ENCODE measurements around the gene NCAPD2.

Gene NCAPD2

DNA sequence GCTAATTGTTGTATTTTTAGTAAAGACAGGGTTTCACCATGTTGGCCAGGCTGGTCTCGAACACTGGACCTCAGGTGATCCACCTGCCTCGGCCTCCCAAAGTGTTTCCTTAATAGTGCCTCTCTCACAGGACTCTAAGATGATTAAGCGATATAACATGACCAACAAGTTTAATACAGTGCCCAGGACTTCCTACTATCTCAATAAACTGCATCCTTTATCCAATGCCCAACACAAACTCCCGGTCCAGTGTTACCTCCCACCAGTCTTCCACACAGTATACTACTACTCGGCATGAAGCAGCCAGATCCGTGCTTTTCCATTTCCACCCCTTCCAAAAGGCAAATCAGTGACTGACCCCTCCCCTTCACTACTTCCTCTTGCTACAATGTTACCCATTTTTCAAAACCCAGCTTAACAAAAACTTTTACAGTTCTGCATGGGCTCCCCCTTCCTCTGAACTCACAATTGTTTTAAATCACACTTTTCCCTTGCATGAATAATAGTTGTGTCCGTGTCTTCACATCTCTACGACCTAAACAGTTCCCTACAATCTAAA lies 73.3 kb downstream of the NCAPD2 start:
- H3K4me1 ChIP-seq = peaks cover 3% of the 10 kb centered on the region
- H3K27ac ChIP-seq = no peak overlapping the region
- H3K79me2 ChIP-seq = peaks cover 8% of the 10 kb centered on the region
- no peak for TF ChIP-seq CTCF (IDR thresholded peaks at IDR 0.05)
- no peaks in the 10 kb centered on the region for H3K27me3 ChIP-seq (ENCODE audit: control insufficient read depth, insufficient read depth, low read length)
- H3K4me3 ChIP-seq (ENCODE audit: low read depth, low read length) = peak overlapping the region; percentile 65
- no peaks in the 10 kb centered on the region for H3K9me3 ChIP-seq (ENCODE audit: control insufficient read depth, low read length)
- H2AFZ ChIP-seq = no peak overlapping the region
- peak overlapping the region; percentile 89 for H3K4me2 ChIP-seq (ENCODE audit: low read length)
- no peak overlapping the region for H3K9ac ChIP-seq
- H3K36me3 ChIP-seq (ENCODE audit: control insufficient read depth, insufficient read depth, low read length) = no peaks in the 10 kb centered on the region

DNA sequence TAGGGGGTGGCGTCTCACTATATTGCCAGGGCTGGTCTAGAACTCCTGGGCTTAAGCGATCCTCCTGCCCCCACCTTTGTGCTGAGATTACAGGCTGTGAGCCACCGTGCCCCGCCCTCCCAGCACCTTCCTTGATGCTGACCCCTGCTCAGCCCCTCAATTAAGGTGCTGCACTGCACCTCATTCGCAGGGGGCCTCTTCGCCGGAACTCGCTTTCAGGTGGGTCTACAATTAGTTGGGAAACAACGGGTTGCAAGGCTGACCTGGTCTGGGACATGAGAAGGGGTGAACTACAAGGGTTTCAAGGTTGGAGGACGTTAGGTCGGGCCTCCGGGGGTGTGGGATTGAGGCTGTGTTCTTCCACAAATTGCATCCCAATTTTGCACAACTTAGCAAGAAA lies 75.4 kb downstream of the NCAPD2 start:
- Histone ChIP-seq H3K4me3 (ENCODE audit: low read depth, low read length) (no peak overlapping the region), H3K9me3 (ENCODE audit: control insufficient read depth, low read length) (no peaks in the 10 kb centered on the region), H3K36me3 (ENCODE audit: control insufficient read depth, insufficient read depth, low read length) (no peaks in the 10 kb centered on the region), H3K4me2 (ENCODE audit: low read length) (no peak overlapping the region), H3K27me3 (ENCODE audit: control insufficient read depth, insufficient read depth, low read length) (no peaks in the 10 kb centered on the region), H3K27ac (no peak overlapping the region), H3K9ac (no peak overlapping the region), H2AFZ (no peak overlapping the region), H3K4me1 (peaks cover 3% of the 10 kb centered on the region), H3K79me2 (no peaks in the 10 kb centered on the region)
- TF ChIP-seq CTCF (IDR thresholded peaks at IDR 0.05) = no peak

DNA sequence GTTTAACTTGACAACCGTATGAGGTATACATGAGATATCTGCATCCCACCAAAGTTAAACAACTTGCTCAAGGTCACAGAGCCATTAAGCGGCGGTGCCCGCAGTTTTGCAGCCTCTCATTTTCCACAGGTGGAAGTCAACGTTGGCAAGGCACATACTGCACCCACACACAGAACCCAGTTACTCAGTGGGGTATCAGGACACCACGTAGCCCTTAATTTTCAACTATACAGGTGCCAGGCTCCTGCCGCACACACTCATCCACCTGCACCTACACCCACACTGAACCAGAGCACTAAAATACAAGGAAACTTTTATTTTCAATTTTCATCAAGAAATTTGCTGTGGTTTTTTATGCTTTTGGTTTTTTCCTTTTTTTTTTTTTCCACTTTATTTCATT lies 75.9 kb downstream of the NCAPD2 start:
- Histone ChIP-seq H3K4me1 (peaks cover 3% of the 10 kb centered on the region), H2AFZ (no peak overlapping the region), H3K79me2 (no peaks in the 10 kb centered on the region), H3K4me2 (ENCODE audit: low read length) (no peak overlapping the region), H3K36me3 (ENCODE audit: control insufficient read depth, insufficient read depth, low read length) (no peaks in the 10 kb centered on the region), H3K9ac (no peak overlapping the region), H3K4me3 (ENCODE audit: low read depth, low read length) (no peak overlapping the region), H3K9me3 (ENCODE audit: control insufficient read depth, low read length) (no peaks in the 10 kb centered on the region), H3K27ac (no peak overlapping the region), H3K27me3 (ENCODE audit: control insufficient read depth, insufficient read depth, low read length) (no peaks in the 10 kb centered on the region)
- no peak for TF ChIP-seq CTCF (IDR thresholded peaks at IDR 0.05)

GRCh38 chr12:6570264-6570887 lies 76.5 kb downstream of the NCAPD2 start:
- Histone ChIP-seq H3K27me3 (ENCODE audit: control insufficient read depth, insufficient read depth, low read length) (no peaks in the 10 kb centered on the region), H3K9me3 (ENCODE audit: control insufficient read depth, low read length) (no peaks in the 10 kb centered on the region), H3K9ac (no peak overlapping the region), H3K36me3 (ENCODE audit: control insufficient read depth, insufficient read depth, low read length) (no peaks in the 10 kb centered on the region), H3K4me3 (ENCODE audit: low read depth, low read length) (no peak overlapping the region), H2AFZ (no peak overlapping the region), H3K79me2 (no peaks in the 10 kb centered on the region), H3K27ac (no peak overlapping the region), H3K4me1 (peaks cover 3% of the 10 kb centered on the region), H3K4me2 (ENCODE audit: low read length) (no peak overlapping the region)
- TF ChIP-seq CTCF (IDR thresholded peaks at IDR 0.05) = no peak

DNA sequence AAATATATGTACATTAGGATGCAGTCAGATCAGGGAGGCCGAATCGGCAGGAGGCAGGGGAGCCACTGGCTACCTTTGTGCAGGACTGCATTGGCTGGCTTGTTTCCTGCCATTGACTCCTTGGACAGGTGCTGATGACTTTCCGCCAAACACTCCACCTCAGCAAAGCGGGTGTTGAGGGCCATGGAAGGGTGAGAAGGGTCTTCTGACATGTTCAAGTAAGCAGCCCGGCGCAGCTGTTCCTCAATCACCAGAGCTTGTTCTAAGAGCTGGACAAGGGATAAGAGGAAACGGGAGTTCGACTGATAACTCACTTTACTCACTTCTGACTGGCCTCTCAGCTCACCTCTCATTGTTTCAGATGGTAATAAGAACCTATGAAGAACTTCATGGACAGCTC lies 79.1 kb downstream of the NCAPD2 start:
- Histone ChIP-seq H3K4me3 (ENCODE audit: low read depth, low read length) (no peak overlapping the region), H3K36me3 (ENCODE audit: control insufficient read depth, insufficient read depth, low read length) (no peaks in the 10 kb centered on the region), H3K9me3 (ENCODE audit: control insufficient read depth, low read length) (no peaks in the 10 kb centered on the region), H2AFZ (no peak overlapping the region), H3K9ac (no peak overlapping the region), H3K4me1 (no peaks in the 10 kb centered on the region), H3K27me3 (ENCODE audit: control insufficient read depth, insufficient read depth, low read length) (no peaks in the 10 kb centered on the region), H3K79me2 (no peaks in the 10 kb centered on the region), H3K4me2 (ENCODE audit: low read length) (no peak overlapping the region), H3K27ac (no peak overlapping the region)
- no peak for TF ChIP-seq CTCF (IDR thresholded peaks at IDR 0.05)

Data from parathyroid adenoma (tissue), 2 donors.